B cell (primary cell): ENCODE data around the gene TRPC6.

Experiments
- EZH2 ChIP-seq: IDR thresholded peaks from 2 replicates; pipeline ENCODE4 v1.6.1; 2012; ENCODE audit warnings: borderline replicate concordance, low read depth, mild to moderate bottlenecking, moderate library complexity, low read length; ENCODE audit not compliant: insufficient read depth, poor library complexity, severe bottlenecking
- TF ChIP-seq, protein P1 (sequence below): fragments of 200-600 bp; IDR thresholded peaks from one replicate; pipeline ENCODE4 v1.8.0; 2022; ENCODE audit warnings: antibody characterized with exemption, mild to moderate bottlenecking

- TF ChIP-seq, protein P1, sequence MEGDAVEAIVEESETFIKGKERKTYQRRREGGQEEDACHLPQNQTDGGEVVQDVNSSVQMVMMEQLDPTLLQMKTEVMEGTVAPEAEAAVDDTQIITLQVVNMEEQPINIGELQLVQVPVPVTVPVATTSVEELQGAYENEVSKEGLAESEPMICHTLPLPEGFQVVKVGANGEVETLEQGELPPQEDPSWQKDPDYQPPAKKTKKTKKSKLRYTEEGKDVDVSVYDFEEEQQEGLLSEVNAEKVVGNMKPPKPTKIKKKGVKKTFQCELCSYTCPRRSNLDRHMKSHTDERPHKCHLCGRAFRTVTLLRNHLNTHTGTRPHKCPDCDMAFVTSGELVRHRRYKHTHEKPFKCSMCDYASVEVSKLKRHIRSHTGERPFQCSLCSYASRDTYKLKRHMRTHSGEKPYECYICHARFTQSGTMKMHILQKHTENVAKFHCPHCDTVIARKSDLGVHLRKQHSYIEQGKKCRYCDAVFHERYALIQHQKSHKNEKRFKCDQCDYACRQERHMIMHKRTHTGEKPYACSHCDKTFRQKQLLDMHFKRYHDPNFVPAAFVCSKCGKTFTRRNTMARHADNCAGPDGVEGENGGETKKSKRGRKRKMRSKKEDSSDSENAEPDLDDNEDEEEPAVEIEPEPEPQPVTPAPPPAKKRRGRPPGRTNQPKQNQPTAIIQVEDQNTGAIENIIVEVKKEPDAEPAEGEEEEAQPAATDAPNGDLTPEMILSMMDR = no peak
- TF ChIP-seq EZH2 = no peak
Observed at GRCh38 chr11:101563166-101563565, 20.6 kb downstream of the TRPC6 start.
